HEK293 (cell line): Measurements from ENCODE around the gene WNT16.
A peak's percentile ranks its signal among the peaks of the same experiment; 100 is the strongest.

Experiments used
- AEBP2 ChIP-seq: fragments of 450-650 bp; formaldehyde crosslinking; IDR thresholded peaks from 2 replicates; pipeline ENCODE4 v1.5.1; 2016; ENCODE audit warnings: missing biosample characterization, missing genetic modification characterization, borderline replicate concordance
- ELK4 ChIP-seq: IDR thresholded peaks from 2 replicates; pipeline ENCODE4 v1.6.1; 2011; ENCODE audit warnings: mild to moderate bottlenecking, low read depth, low read length, borderline replicate concordance
- GFI1B ChIP-seq: fragments of 450-650 bp; formaldehyde crosslinking; IDR thresholded peaks from 2 replicates; pipeline ENCODE4 v1.5.1; 2016; ENCODE audit warnings: missing biosample characterization, missing genetic modification characterization
- HOXD13 ChIP-seq: sonication (generic); formaldehyde crosslinking; IDR thresholded peaks from 2 replicates; pipeline ENCODE4 v1.8.0; 2022; ENCODE audit warnings: missing genetic modification reagents, borderline replicate concordance
- IKZF3 ChIP-seq: fragments of 450-650 bp; IDR thresholded peaks from 2 replicates; pipeline ENCODE4 v1.5.0; 2018; ENCODE audit warnings: missing biosample characterization, mild to moderate bottlenecking, missing genetic modification characterization, moderate library complexity
- INSM2 ChIP-seq: fragments of 450-650 bp; formaldehyde crosslinking; IDR thresholded peaks from 2 replicates; pipeline ENCODE4 v1.5.1; 2016; ENCODE audit warnings: missing biosample characterization, missing genetic modification characterization
- OVOL3 ChIP-seq: fragments of 450-650 bp; formaldehyde crosslinking; IDR thresholded peaks from 2 replicates; pipeline ENCODE4 v1.5.1; 2016; ENCODE audit warnings: missing biosample characterization, missing genetic modification characterization
- PATZ1 ChIP-seq: fragments of 450-650 bp; formaldehyde crosslinking; IDR thresholded peaks from 2 replicates; pipeline ENCODE4 v1.5.1; 2016; ENCODE audit warnings: missing biosample characterization, missing genetic modification characterization
- REPIN1 ChIP-seq: fragments of 450-650 bp; formaldehyde crosslinking; IDR thresholded peaks from 2 replicates; pipeline ENCODE4 v1.5.1; 2017; ENCODE audit warnings: missing biosample characterization, missing genetic modification characterization, low read depth
- SCRT2 ChIP-seq: fragments of 450-650 bp; formaldehyde crosslinking; IDR thresholded peaks from 2 replicates; pipeline ENCODE4 v1.5.1; 2016; ENCODE audit warnings: missing biosample characterization, missing genetic modification characterization
- YY2 ChIP-seq: fragments of 450-650 bp; formaldehyde crosslinking; IDR thresholded peaks from 2 replicates; pipeline ENCODE4 v1.5.1; 2016; ENCODE audit warnings: missing biosample characterization, missing genetic modification characterization
- ZBTB7A ChIP-seq: fragments of 450-650 bp; formaldehyde crosslinking; IDR thresholded peaks from 2 replicates; pipeline ENCODE4 v1.5.1; 2016; ENCODE audit warnings: low read depth, missing biosample characterization, missing genetic modification characterization
- ZBTB8A ChIP-seq: fragments of 450-650 bp; formaldehyde crosslinking; IDR thresholded peaks from 2 replicates; pipeline ENCODE4 v1.5.1; 2016; ENCODE audit warnings: missing biosample characterization, missing genetic modification characterization
- ZNF169 ChIP-seq: fragments of 450-650 bp; formaldehyde crosslinking; IDR thresholded peaks from 2 replicates; pipeline ENCODE4 v1.5.1; 2016; ENCODE audit warnings: missing biosample characterization, missing genetic modification characterization
- ZNF335 ChIP-seq: fragments of 450-650 bp; formaldehyde crosslinking; conservative IDR thresholded peaks from 2 replicates; pipeline ENCODE4 v1.5.1; 2016; ENCODE audit warnings: missing biosample characterization, missing genetic modification characterization
- ZNF350 ChIP-seq: fragments of 450-650 bp; formaldehyde crosslinking; IDR thresholded peaks from 2 replicates; pipeline ENCODE4 v1.5.0; 2017; ENCODE audit warnings: missing biosample characterization, mild to moderate bottlenecking, missing genetic modification characterization
- ZNF37A ChIP-seq: fragments of 450-650 bp; IDR thresholded peaks from 2 replicates; pipeline ENCODE4 v1.5.1; 2018; ENCODE audit warnings: missing biosample characterization, missing genetic modification characterization
- ZNF404 ChIP-seq: fragments of 450-650 bp; formaldehyde crosslinking; IDR thresholded peaks from 2 replicates; pipeline ENCODE4 v1.5.1; 2017; ENCODE audit warnings: missing biosample characterization, missing genetic modification characterization
- ZNF473 ChIP-seq: fragments of 450-650 bp; formaldehyde crosslinking; IDR thresholded peaks from 2 replicates; pipeline ENCODE4 v1.5.1; 2017; ENCODE audit warnings: missing biosample characterization, missing genetic modification characterization
- ZNF560 ChIP-seq: fragments of 450-650 bp; formaldehyde crosslinking; IDR thresholded peaks from 2 replicates; pipeline ENCODE4 v1.5.1; 2017; ENCODE audit warnings: missing biosample characterization, missing genetic modification characterization, borderline replicate concordance
- ZNF670 ChIP-seq: fragments of 450-650 bp; formaldehyde crosslinking; IDR thresholded peaks from 2 replicates; pipeline ENCODE4 v1.5.1; 2016; ENCODE audit warnings: missing biosample characterization, missing genetic modification characterization, low read depth
- ZNF692 ChIP-seq: fragments of 450-650 bp; formaldehyde crosslinking; IDR thresholded peaks from 2 replicates; pipeline ENCODE4 v1.5.1; 2016; ENCODE audit warnings: missing biosample characterization, missing genetic modification characterization
- ZNF785 ChIP-seq: fragments of 450-650 bp; formaldehyde crosslinking; IDR thresholded peaks from 2 replicates; pipeline ENCODE4 v1.5.1; 2016; ENCODE audit warnings: missing biosample characterization, missing genetic modification characterization
- TF ChIP-seq, protein P1 (sequence below): fragments of 450-650 bp; formaldehyde crosslinking; IDR thresholded peaks from 2 replicates; pipeline ENCODE4 v1.5.1; 2016; ENCODE audit warnings: missing biosample characterization, missing genetic modification characterization, low read depth
- TF ChIP-seq, protein P2 (sequence below): fragments of 450-650 bp; formaldehyde crosslinking; IDR thresholded peaks from 2 replicates; pipeline ENCODE4 v1.5.1; 2016; ENCODE audit warnings: missing biosample characterization, missing genetic modification characterization
- TF ChIP-seq, protein P3 (sequence below): fragments of 450-650 bp; formaldehyde crosslinking; IDR thresholded peaks from 2 replicates; pipeline ENCODE4 v1.5.1; 2016; ENCODE audit warnings: missing biosample characterization, missing genetic modification characterization
- TF ChIP-seq, protein P4 (sequence below): fragments of 450-650 bp; formaldehyde crosslinking; IDR thresholded peaks from 2 replicates; pipeline ENCODE4 v1.5.1; 2017; ENCODE audit warnings: missing biosample characterization, missing genetic modification characterization

Gene WNT16

GRCh38 chr7:121313220-121313792, 15.5 kb upstream of the WNT16 start (continued):
- TF ChIP-seq ZNF785 (no peak), ZBTB7A (tag by site-specific recombination) (no peak), ZBTB8A (no peak), ZNF473 (tag by site-specific recombination) (no peak), PATZ1 (peak; percentile 60), ZNF335 (peak; percentile 86), ZNF670 (tag by site-specific recombination) (no peak), ZNF169 (no peak), REPIN1 (no peak), HOXD13 (CRISPR knock-in tag) (no peak), GFI1B (tag by site-specific recombination) (no peak), ELK4 (no peak), ZNF37A (tag by site-specific recombination) (no peak), OVOL3 (tag by site-specific recombination) (no peak), ZNF350 (tag by site-specific recombination) (no peak), ZNF404 (tag by site-specific recombination) (no peak), INSM2 (tag by site-specific recombination) (peak; percentile 69), IKZF3 (tag by site-specific recombination) (peak; percentile 56; the same call in 1 of the 2 replicates), SCRT2 (tag by site-specific recombination) (peak; percentile 82), ZNF560 (tag by site-specific recombination) (no peak), YY2 (no peak), AEBP2 (no peak), ZNF692 (tag by site-specific recombination) (no peak)
- TF ChIP-seq, protein P1, sequence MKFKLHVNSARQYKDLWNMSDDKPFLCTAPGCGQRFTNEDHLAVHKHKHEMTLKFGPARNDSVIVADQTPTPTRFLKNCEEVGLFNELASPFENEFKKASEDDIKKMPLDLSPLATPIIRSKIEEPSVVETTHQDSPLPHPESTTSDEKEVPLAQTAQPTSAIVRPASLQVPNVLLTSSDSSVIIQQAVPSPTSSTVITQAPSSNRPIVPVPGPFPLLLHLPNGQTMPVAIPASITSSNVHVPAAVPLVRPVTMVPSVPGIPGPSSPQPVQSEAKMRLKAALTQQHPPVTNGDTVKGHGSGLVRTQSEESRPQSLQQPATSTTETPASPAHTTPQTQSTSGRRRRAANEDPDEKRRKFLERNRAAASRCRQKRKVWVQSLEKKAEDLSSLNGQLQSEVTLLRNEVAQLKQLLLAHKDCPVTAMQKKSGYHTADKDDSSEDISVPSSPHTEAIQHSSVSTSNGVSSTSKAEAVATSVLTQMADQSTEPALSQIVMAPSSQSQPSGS (tag by site-specific recombination) = no peak
- TF ChIP-seq, protein P2, sequence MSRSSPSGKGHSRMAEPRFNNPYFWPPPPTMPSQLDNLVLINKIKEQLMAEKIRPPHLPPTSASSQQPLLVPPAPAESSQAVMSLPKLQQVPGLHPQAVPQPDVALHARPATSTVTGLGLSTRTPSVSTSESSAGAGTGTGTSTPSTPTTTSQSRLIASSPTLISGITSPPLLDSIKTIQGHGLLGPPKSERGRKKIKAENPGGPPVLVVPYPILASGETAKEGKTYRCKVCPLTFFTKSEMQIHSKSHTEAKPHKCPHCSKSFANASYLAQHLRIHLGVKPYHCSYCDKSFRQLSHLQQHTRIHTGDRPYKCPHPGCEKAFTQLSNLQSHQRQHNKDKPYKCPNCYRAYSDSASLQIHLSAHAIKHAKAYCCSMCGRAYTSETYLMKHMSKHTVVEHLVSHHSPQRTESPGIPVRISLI (tag by site-specific recombination) = no peak
- TF ChIP-seq, protein P3, sequence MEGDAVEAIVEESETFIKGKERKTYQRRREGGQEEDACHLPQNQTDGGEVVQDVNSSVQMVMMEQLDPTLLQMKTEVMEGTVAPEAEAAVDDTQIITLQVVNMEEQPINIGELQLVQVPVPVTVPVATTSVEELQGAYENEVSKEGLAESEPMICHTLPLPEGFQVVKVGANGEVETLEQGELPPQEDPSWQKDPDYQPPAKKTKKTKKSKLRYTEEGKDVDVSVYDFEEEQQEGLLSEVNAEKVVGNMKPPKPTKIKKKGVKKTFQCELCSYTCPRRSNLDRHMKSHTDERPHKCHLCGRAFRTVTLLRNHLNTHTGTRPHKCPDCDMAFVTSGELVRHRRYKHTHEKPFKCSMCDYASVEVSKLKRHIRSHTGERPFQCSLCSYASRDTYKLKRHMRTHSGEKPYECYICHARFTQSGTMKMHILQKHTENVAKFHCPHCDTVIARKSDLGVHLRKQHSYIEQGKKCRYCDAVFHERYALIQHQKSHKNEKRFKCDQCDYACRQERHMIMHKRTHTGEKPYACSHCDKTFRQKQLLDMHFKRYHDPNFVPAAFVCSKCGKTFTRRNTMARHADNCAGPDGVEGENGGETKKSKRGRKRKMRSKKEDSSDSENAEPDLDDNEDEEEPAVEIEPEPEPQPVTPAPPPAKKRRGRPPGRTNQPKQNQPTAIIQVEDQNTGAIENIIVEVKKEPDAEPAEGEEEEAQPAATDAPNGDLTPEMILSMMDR (tag by site-specific recombination) = no peak
- TF ChIP-seq, protein P4, sequence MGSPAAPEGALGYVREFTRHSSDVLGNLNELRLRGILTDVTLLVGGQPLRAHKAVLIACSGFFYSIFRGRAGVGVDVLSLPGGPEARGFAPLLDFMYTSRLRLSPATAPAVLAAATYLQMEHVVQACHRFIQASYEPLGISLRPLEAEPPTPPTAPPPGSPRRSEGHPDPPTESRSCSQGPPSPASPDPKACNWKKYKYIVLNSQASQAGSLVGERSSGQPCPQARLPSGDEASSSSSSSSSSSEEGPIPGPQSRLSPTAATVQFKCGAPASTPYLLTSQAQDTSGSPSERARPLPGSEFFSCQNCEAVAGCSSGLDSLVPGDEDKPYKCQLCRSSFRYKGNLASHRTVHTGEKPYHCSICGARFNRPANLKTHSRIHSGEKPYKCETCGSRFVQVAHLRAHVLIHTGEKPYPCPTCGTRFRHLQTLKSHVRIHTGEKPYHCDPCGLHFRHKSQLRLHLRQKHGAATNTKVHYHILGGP (tag by site-specific recombination) = no peak
